ENCODE measurements around the gene RAD51B. TPM values are rescaled to one million over a fixed set of nuclear protein-coding genes. Genes with fewer than 3 reads are reported as not detected.

Gene RAD51B
- total RNA-seq, 1 experiment from 2014 or later, result 8.5 TPM

DNA sequence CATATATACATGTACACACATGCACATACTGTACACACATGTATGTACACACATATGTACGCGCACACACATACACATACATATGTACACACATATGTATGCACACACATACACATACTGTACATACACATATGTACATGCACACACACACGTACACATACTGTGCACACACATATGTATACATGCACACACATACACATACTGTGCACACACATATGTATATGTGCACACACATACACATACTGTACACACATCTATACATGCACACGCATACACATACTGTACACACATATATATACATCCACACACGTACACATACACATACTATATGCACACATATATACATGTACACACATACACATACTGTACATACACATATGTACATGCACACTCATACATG is 853.9 kb downstream of the RAD51B start:
- BruUV-seq (replicated peaks), result no TSS peak
- DNase-seq (ENCODE audit: low read depth, low spot score), result no peak
- TF ChIP-seq, protein P1, sequence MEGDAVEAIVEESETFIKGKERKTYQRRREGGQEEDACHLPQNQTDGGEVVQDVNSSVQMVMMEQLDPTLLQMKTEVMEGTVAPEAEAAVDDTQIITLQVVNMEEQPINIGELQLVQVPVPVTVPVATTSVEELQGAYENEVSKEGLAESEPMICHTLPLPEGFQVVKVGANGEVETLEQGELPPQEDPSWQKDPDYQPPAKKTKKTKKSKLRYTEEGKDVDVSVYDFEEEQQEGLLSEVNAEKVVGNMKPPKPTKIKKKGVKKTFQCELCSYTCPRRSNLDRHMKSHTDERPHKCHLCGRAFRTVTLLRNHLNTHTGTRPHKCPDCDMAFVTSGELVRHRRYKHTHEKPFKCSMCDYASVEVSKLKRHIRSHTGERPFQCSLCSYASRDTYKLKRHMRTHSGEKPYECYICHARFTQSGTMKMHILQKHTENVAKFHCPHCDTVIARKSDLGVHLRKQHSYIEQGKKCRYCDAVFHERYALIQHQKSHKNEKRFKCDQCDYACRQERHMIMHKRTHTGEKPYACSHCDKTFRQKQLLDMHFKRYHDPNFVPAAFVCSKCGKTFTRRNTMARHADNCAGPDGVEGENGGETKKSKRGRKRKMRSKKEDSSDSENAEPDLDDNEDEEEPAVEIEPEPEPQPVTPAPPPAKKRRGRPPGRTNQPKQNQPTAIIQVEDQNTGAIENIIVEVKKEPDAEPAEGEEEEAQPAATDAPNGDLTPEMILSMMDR (IDR thresholded peaks at IDR 0.05), result no peak
- TF ChIP-seq SIN3A (IDR thresholded peaks at IDR 0.05; ENCODE audit: borderline replicate concordance, insufficient read depth, low read depth, low read length), result no peak
- no peak for TF ChIP-seq TCF7L2 (IDR thresholded peaks at IDR 0.05; ENCODE audit: low read depth, low read length)
- TF ChIP-seq POLR2AphosphoS5 (IDR thresholded peaks at IDR 0.05; ENCODE audit: low read depth, low read length), result no peak
- TF ChIP-seq, protein P2, sequence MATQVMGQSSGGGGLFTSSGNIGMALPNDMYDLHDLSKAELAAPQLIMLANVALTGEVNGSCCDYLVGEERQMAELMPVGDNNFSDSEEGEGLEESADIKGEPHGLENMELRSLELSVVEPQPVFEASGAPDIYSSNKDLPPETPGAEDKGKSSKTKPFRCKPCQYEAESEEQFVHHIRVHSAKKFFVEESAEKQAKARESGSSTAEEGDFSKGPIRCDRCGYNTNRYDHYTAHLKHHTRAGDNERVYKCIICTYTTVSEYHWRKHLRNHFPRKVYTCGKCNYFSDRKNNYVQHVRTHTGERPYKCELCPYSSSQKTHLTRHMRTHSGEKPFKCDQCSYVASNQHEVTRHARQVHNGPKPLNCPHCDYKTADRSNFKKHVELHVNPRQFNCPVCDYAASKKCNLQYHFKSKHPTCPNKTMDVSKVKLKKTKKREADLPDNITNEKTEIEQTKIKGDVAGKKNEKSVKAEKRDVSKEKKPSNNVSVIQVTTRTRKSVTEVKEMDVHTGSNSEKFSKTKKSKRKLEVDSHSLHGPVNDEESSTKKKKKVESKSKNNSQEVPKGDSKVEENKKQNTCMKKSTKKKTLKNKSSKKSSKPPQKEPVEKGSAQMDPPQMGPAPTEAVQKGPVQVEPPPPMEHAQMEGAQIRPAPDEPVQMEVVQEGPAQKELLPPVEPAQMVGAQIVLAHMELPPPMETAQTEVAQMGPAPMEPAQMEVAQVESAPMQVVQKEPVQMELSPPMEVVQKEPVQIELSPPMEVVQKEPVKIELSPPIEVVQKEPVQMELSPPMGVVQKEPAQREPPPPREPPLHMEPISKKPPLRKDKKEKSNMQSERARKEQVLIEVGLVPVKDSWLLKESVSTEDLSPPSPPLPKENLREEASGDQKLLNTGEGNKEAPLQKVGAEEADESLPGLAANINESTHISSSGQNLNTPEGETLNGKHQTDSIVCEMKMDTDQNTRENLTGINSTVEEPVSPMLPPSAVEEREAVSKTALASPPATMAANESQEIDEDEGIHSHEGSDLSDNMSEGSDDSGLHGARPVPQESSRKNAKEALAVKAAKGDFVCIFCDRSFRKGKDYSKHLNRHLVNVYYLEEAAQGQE (IDR thresholded peaks at IDR 0.05; ENCODE audit: insufficient read depth in 1 of 2, low read depth in 2 of 2, low read length in 1 of 2), result no peak
- no peaks in the 10 kb centered on the region for H3K36me3 ChIP-seq (ENCODE audit: control insufficient read depth, insufficient read depth, low read length)
- in situ Hi-C loops (cut with HindIII; ENCODE audit: low pct_unique_long_range_greater_than_20kb, low sequenced_read_pairs), result no loop called here
- H3K4me3 ChIP-seq (ENCODE audit: low read depth in 2 of 2, low read length in 2 of 2), result no peak overlapping the region
- H3K27ac ChIP-seq (ENCODE audit: low read length), result no peak overlapping the region
- ATAC-seq, result no peak
- intact Hi-C loops (cut with micrococcal nuclease; ENCODE audit: unreplicated experiment), result no loop called here
- no peaks in the 10 kb centered on the region for H3K4me1 ChIP-seq (ENCODE audit: control insufficient read depth, insufficient read depth, low read length)
- H3K27me3 ChIP-seq (ENCODE audit: control insufficient read depth, insufficient read depth, low read length), result no peaks in the 10 kb centered on the region
- ChIA-PET CTCF (no interaction called here), POLR2A (no interaction called here)
- no peaks in the 10 kb centered on the region for H3K9me3 ChIP-seq (ENCODE audit: control insufficient read depth, insufficient read depth, low read depth, low read length)

DNA sequence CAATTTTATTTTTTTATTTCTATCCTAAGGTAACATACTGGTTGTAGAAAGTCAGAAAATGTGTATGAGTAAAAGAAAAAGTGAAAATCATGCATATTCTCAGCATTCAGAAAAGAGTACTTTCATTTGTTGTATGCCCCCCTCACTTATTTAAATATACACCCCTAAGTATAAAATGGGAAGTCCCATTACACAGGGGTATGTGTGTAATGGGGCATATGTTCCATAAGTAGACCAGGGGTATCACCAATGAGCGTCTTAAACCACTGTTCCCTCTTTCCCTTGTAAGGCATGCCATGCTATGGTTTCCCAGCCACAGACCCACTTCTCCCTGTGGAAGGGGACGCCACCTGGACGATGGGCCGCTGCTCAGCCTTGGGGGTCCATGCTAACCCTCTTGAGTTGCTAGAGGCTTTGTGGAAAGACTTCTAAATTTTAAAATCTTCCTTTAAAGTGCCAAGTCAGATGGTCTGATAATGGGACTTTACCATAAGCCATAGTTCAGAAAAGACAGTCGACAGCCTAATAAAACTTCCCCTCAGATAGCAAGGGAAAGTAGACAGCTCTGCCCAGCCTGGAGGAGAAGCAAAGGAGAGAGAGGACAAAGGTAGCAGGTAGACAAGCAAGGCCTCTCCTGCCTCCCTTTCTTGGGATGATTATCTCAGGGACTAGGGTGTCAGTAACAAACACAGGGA is 855.1 kb downstream of the RAD51B start:
- no peak for DNase-seq (ENCODE audit: low read depth, low spot score)
- CTCF ChIA-PET, result no interaction called here
- Histone ChIP-seq H3K9me3 (ENCODE audit: control insufficient read depth, insufficient read depth, low read depth, low read length) (no peaks in the 10 kb centered on the region), H3K27ac (ENCODE audit: low read length) (no peak overlapping the region), H3K4me3 (ENCODE audit: low read depth in 2 of 2, low read length in 2 of 2) (no peak overlapping the region), H3K27me3 (ENCODE audit: control insufficient read depth, insufficient read depth, low read length) (no peaks in the 10 kb centered on the region), H3K4me1 (ENCODE audit: control insufficient read depth, insufficient read depth, low read length) (no peaks in the 10 kb centered on the region), H3K36me3 (ENCODE audit: control insufficient read depth, insufficient read depth, low read length) (no peaks in the 10 kb centered on the region)
- TF ChIP-seq POLR2AphosphoS5 (IDR thresholded peaks at IDR 0.05; ENCODE audit: low read depth, low read length), result no peak
- TF ChIP-seq, protein P1 (IDR thresholded peaks at IDR 0.05), result no peak
- TF ChIP-seq SIN3A (IDR thresholded peaks at IDR 0.05; ENCODE audit: borderline replicate concordance, insufficient read depth, low read depth, low read length), result no peak
- no TSS peak for BruUV-seq (replicated peaks)
- ATAC-seq, result no peak
- POLR2A ChIA-PET, result no interaction called here
- intact Hi-C loops (cut with micrococcal nuclease; ENCODE audit: unreplicated experiment), result no loop called here
- in situ Hi-C loops (cut with HindIII; ENCODE audit: low pct_unique_long_range_greater_than_20kb, low sequenced_read_pairs), result no loop called here
